Measurements from ENCODE around the gene INO80B. TPM values are rescaled to one million over a fixed set of nuclear protein-coding genes. Genes with fewer than 3 reads are reported as not detected.
"Not testable (repeated sequence)": the region's sequence is repeated elsewhere in the genome, so short reads cannot be mapped to it uniquely, and the experiment has no call there.

The INO80B gene
- total and polyA plus RNA-seq, 2 donors (not counting 1 experiment from before 2014, with no cell fraction given): 6.9 to 13.0 TPM

DNA sequence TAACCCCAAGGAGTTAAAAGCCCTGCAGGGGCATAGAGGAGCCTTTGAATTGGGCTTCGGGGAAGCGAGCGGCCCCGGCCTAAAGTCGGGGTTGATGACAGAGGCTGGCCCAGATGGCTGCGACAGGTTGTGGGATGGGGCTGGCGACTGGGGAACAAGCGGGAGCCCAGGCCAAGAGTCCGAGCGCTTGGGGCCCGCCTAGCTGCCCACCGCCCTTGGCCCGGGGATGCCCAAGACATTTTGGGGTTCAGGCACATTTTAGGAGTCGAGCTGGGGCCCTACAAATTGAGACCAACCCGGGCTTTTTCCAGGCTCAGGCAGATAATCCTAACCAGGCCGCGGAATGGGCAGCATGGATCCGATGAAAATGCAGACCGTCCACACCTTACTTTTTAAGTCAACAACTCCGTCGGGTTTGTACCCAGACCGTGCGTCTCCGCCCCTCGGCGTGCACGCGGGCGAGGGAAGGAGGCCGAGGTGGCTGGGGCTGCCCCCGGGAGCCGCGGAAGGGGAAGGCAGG lies 13.7 kb upstream of the INO80B start:
- DNase-seq (ENCODE audit: low read depth in 2 of 2): no peak
- H3K9me3 ChIP-seq (ENCODE audit: control insufficient read depth, insufficient read depth, low read depth, low read length): no peaks in the 10 kb centered on the region
- H3K79me2 ChIP-seq (ENCODE audit: control insufficient read depth, insufficient read depth, low read length): no peaks in the 10 kb centered on the region
- no peak overlapping the region for H2AFZ ChIP-seq (ENCODE audit: low read length)
- H3K36me3 ChIP-seq (ENCODE audit: control insufficient read depth, insufficient read depth, low read length): no peaks in the 10 kb centered on the region
- peak overlapping the region in 1 of 4 experiments; percentile 18 for H3K4me3 ChIP-seq (replicated peaks in 1 of 4; ENCODE audit: control extremely low read depth in 1 of 4, insufficient read depth in 1 of 4, low read depth in 3 of 4, low read length in 4 of 4)
- H3K27me3 ChIP-seq (ENCODE audit: control insufficient read depth, insufficient read depth, low read length): no peaks in the 10 kb centered on the region
- no peak overlapping the region for H3K4me2 ChIP-seq (ENCODE audit: extremely low read depth, insufficient read depth, low read length)
- H3K4me1 ChIP-seq (ENCODE audit: control insufficient read depth, extremely low read depth, insufficient read depth, low read length): peaks cover 12% of the 10 kb centered on the region
- no peak overlapping the region for H3K9ac ChIP-seq (ENCODE audit: insufficient read depth, low read length)
- no peak for TF ChIP-seq EZH2 (IDR thresholded peaks at IDR 0.05; ENCODE audit: low read length, missing control alignments)
- TF ChIP-seq, protein P1, sequence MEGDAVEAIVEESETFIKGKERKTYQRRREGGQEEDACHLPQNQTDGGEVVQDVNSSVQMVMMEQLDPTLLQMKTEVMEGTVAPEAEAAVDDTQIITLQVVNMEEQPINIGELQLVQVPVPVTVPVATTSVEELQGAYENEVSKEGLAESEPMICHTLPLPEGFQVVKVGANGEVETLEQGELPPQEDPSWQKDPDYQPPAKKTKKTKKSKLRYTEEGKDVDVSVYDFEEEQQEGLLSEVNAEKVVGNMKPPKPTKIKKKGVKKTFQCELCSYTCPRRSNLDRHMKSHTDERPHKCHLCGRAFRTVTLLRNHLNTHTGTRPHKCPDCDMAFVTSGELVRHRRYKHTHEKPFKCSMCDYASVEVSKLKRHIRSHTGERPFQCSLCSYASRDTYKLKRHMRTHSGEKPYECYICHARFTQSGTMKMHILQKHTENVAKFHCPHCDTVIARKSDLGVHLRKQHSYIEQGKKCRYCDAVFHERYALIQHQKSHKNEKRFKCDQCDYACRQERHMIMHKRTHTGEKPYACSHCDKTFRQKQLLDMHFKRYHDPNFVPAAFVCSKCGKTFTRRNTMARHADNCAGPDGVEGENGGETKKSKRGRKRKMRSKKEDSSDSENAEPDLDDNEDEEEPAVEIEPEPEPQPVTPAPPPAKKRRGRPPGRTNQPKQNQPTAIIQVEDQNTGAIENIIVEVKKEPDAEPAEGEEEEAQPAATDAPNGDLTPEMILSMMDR (conservative IDR thresholded peaks at IDR 0.05 in 1 of 2, IDR thresholded peaks at IDR 0.05 in 1 of 2; ENCODE audit: low read depth in 1 of 2, low read length in 2 of 2): no peak
- H3K27ac ChIP-seq (ENCODE audit: insufficient read depth, low read length): no peak overlapping the region
- H4K20me1 ChIP-seq (ENCODE audit: control insufficient read depth, extremely low read depth, insufficient read depth, low read length): no peaks in the 10 kb centered on the region

DNA sequence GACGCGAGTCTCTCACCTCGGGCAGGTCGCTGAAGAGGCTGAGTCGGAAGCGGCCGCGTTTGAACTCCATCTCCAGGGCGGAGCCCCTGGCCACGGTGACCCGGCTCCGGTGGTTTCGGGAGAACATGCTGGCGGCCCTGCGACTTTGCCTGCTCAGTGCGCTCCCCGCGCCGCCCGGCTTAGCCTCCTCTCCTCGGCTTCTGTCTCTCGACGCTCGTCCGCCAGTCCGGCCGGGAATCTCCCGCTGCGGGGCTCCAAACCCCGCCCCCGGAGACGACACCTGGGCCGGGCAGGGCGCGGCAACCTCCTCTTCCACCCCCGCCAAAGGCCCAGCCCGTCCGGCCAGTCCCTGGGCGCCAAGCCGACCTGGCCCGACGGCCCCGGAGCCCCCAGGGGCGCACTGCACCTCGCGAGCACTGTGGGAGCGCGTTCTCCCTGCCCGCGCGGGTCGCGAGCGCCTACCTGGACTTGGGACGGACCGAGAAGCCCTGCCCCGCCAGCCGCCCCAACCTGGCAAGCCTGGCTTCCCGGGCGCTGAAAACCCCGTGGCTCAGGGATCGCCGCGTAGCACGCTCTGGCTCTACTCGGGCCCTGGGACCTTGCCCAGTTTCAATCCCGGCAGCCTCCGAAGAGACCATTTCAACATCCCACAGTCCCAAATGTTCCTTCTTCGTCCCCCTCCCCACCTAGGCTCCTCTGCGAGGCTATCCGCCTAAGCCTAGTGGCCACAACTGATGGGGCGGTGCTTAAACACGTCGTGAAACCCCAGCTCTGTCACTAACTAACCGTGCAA lies 13.0 kb upstream of the INO80B start, which contains the start of gene RTKN:
Gene RTKN (minus strand): TSS at position 248 of the 793 bp plus-strand sequence. CDS start 121 bp downstream, at position 127.
- Histone ChIP-seq H4K20me1 (ENCODE audit: control insufficient read depth, extremely low read depth, insufficient read depth, low read length) (no peaks in the 10 kb centered on the region), H3K4me2 (ENCODE audit: extremely low read depth, insufficient read depth, low read length) (peak within 1 kb of the TSS; percentile 99), H3K9ac (ENCODE audit: insufficient read depth, low read length) (no peak within 1 kb of the TSS), H3K27ac (ENCODE audit: insufficient read depth, low read length) (no peak within 1 kb of the TSS), H3K36me3 (ENCODE audit: control insufficient read depth, insufficient read depth, low read length) (no peaks in the 10 kb centered on the region), H3K9me3 (ENCODE audit: control insufficient read depth, insufficient read depth, low read depth, low read length) (no peaks in the 10 kb centered on the region), H2AFZ (ENCODE audit: low read length) (peak within 1 kb of the TSS; percentile 27), H3K27me3 (ENCODE audit: control insufficient read depth, insufficient read depth, low read length) (no peaks in the 10 kb centered on the region), H3K4me3 (replicated peaks in 1 of 4; ENCODE audit: control extremely low read depth in 1 of 4, insufficient read depth in 1 of 4, low read depth in 3 of 4, low read length in 4 of 4) (peak within 1 kb of the TSS in 2 of 4 experiments; percentile 18 to 84), H3K4me1 (ENCODE audit: control insufficient read depth, extremely low read depth, insufficient read depth, low read length) (peaks cover 12% of the 10 kb centered on the region), H3K79me2 (ENCODE audit: control insufficient read depth, insufficient read depth, low read length) (no peaks in the 10 kb centered on the region)
- TF ChIP-seq, protein P1 (conservative IDR thresholded peaks at IDR 0.05 in 1 of 2, IDR thresholded peaks at IDR 0.05 in 1 of 2; ENCODE audit: low read depth in 1 of 2, low read length in 2 of 2): no peak
- TF ChIP-seq EZH2 (IDR thresholded peaks at IDR 0.05; ENCODE audit: low read length, missing control alignments): no peak
- no peak for DNase-seq (ENCODE audit: low read depth in 2 of 2)

DNA sequence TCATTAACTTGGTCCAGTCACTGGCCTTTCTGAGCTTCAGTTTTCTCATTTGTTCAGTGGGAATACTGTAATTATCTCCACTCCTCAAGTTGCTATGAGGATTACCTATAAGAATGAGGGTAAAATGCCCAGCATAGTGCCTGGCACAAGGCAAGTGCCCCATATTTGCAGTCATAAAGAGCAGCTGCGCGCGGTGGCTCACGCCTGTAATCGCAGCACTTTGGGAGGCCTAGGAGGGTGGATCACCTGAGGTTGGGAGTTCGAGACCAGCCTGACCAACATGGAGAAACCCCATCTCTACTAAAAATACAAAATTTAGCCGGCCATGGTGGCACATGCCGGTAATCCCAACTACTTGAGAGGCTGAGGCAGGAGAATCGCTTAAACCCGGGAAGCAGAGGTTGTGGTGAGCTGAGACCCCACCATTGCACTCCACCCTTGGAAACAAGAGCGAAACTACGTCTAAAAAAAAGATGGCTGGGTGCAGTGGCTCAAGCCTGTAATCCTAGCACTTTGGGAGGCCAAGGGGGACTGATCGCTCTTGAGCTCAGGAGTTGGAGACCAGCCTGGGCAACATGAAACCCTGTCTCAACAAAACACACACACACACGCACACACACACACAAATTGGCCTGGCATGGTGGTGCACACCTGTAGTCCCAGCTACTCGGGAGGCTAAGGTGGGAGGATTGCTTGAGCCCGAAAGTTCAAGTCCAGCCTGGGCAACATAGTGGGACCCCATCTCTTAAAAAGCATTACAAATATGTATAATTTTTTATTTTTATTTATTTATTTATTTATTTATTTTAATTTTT lies 12.2 kb upstream of the INO80B start:
- not testable (repeated sequence) for H4K20me1 ChIP-seq (ENCODE audit: control insufficient read depth, extremely low read depth, insufficient read depth, low read length); H3K4me3 ChIP-seq (replicated peaks in 1 of 4; ENCODE audit: control extremely low read depth in 1 of 4, insufficient read depth in 1 of 4, low read depth in 3 of 4, low read length in 4 of 4); H3K4me1 ChIP-seq (ENCODE audit: control insufficient read depth, extremely low read depth, insufficient read depth, low read length); H3K27me3 ChIP-seq (ENCODE audit: control insufficient read depth, insufficient read depth, low read length); H2AFZ ChIP-seq (ENCODE audit: low read length); H3K9ac ChIP-seq (ENCODE audit: insufficient read depth, low read length); H3K9me3 ChIP-seq (ENCODE audit: control insufficient read depth, insufficient read depth, low read depth, low read length); H3K36me3 ChIP-seq (ENCODE audit: control insufficient read depth, insufficient read depth, low read length); H3K27ac ChIP-seq (ENCODE audit: insufficient read depth, low read length); H3K79me2 ChIP-seq (ENCODE audit: control insufficient read depth, insufficient read depth, low read length); H3K4me2 ChIP-seq (ENCODE audit: extremely low read depth, insufficient read depth, low read length); DNase-seq (ENCODE audit: low read depth in 2 of 2)

All from fibroblast of lung (primary cell).